Osteoblast (primary cell): Measurements from ENCODE around the gene TFB2M. TPM values are rescaled to one million over a fixed set of nuclear protein-coding genes. Genes with fewer than 3 reads are reported as not detected.
A peak's percentile ranks its signal among the peaks of the same experiment; 100 is the strongest.

Source experiments
- DNase-seq: peaks from one replicate; pipeline ENCODE4 v3.0.0; 2011; ENCODE audit warnings: low spot score, mixed read lengths; ENCODE audit not compliant: insufficient read length; ENCODE audit errors: missing footprints
- H2AFZ ChIP-seq: 2 replicates; pipeline ENCODE4 v1.6.0; 2011; ENCODE audit warnings: mild to moderate bottlenecking, low read length
- H3K27ac ChIP-seq: 2 replicates; pipeline ENCODE4 v1.5.1; 2011; ENCODE audit warnings: mild to moderate bottlenecking, low read depth, low read length, moderate library complexity
- H3K27me3 ChIP-seq: 2 replicates; pipeline ENCODE4 v1.6.0; 2012; ENCODE audit warnings: mild to moderate bottlenecking, control low read depth, inconsistent platforms, low read length, moderate library complexity; ENCODE audit not compliant: insufficient read depth
- H3K36me3 ChIP-seq: 2 replicates; pipeline ENCODE4 v1.5.1; 2011; ENCODE audit warnings: mild to moderate bottlenecking, low read length, control low read depth, moderate library complexity; ENCODE audit not compliant: insufficient read depth
- H3K4me1 ChIP-seq: 2 replicates; pipeline ENCODE4 v1.5.1; 2011; ENCODE audit warnings: mild to moderate bottlenecking, low read length, control low read depth, moderate library complexity; ENCODE audit not compliant: insufficient read depth
- H3K4me2 ChIP-seq: 2 replicates; pipeline ENCODE4 v1.6.0; 2011; ENCODE audit warnings: mild to moderate bottlenecking, low read length; ENCODE audit not compliant: insufficient read depth
- H3K4me3 ChIP-seq: fragments of 200-600 bp; sonication (generic); 3 replicates; pipeline ENCODE4 v1.5.1; 2012; ENCODE audit warnings: mild to moderate bottlenecking, low read length, inconsistent platforms; ENCODE audit not compliant: insufficient read depth
- H3K79me2 ChIP-seq: 2 replicates; pipeline ENCODE4 v1.6.0; 2012; ENCODE audit warnings: mild to moderate bottlenecking, low read length, control low read depth, inconsistent platforms; ENCODE audit not compliant: insufficient read depth
- H3K9me3 ChIP-seq: 2 replicates; pipeline ENCODE4 v1.5.1; 2011; ENCODE audit warnings: low read depth, low read length, control low read depth
- H4K20me1 ChIP-seq: 2 replicates; pipeline ENCODE4 v1.6.0; 2012; ENCODE audit warnings: mild to moderate bottlenecking, low read length, control low read depth; ENCODE audit not compliant: insufficient read depth
- CTCF ChIP-seq: IDR thresholded peaks from 2 replicates; pipeline ENCODE4 v1.5.1; 2011; ENCODE audit warnings: mild to moderate bottlenecking, low read depth, low read length, moderate library complexity; ENCODE audit errors: extremely low read depth
- total RNA-seq: library from RNA; depleted of rRNA; stranded (reverse); fragments of >200 nt; gene quantifications from 2 replicates; pipeline ENCODE4 v1.2.3, GENCODE V29; 2012

The TFB2M gene
- total RNA-seq, 1 donor: 19.5 TPM

- Histone ChIP-seq H3K4me1 (peaks cover 46% of the 10 kb centered on the region), H4K20me1 (no peaks in the 10 kb centered on the region), H3K4me3 (no peak overlapping the region), H3K4me2 (peak overlapping the region; percentile 74), H2AFZ (no peak overlapping the region), H3K36me3 (peaks cover 21% of the 10 kb centered on the region), H3K27me3 (no peaks in the 10 kb centered on the region), H3K9me3 (no peaks in the 10 kb centered on the region), H3K27ac (peak overlapping the region; percentile 89), H3K79me2 (peaks cover 73% of the 10 kb centered on the region)
- no peak for TF ChIP-seq CTCF
- no peak for DNase-seq
These were observed 21.0 kb upstream of the TFB2M start for GRCh38 chr1:246587032-246587431.

GRCh38 chr1:246583448-246584185 is 17.6 kb upstream of the TFB2M start:
- no peaks in the 10 kb centered on the region for H4K20me1 ChIP-seq
- no peak overlapping the region for H3K4me2 ChIP-seq
- H3K4me1 ChIP-seq: peaks cover 40% of the 10 kb centered on the region
- no peak for TF ChIP-seq CTCF
- no peak for DNase-seq
- H3K36me3 ChIP-seq: peaks cover 16% of the 10 kb centered on the region
- H3K79me2 ChIP-seq: peaks cover 77% of the 10 kb centered on the region
- H3K27me3 ChIP-seq: no peaks in the 10 kb centered on the region
- H3K4me3 ChIP-seq: no peak overlapping the region
- H3K27ac ChIP-seq: no peak overlapping the region
- no peak overlapping the region for H2AFZ ChIP-seq
- H3K9me3 ChIP-seq: no peaks in the 10 kb centered on the region

DNA sequence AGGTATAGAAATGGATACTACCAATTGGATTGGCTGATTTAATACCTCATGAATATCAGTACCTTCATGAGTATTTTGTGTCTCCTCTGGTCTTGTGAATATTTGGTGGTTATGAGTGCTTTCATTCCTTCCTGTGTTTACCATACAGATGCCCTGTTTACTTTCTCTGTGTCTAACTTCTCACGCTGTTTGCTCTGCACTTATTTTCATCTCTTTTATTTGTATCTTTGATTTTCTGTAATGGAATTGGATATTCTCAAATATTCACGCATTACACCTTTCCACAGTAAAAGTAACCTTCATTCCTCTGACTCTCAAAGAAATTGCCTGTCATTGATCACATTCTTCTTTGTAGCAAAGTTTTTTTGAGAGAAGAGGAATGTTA is 17.0 kb upstream of the TFB2M start:
- H4K20me1 ChIP-seq: no peaks in the 10 kb centered on the region
- no peak overlapping the region for H3K27ac ChIP-seq
- H3K27me3 ChIP-seq: no peaks in the 10 kb centered on the region
- H3K4me2 ChIP-seq: no peak overlapping the region
- TF ChIP-seq CTCF: no peak
- no peaks in the 10 kb centered on the region for H3K9me3 ChIP-seq
- DNase-seq: no peak
- H3K4me3 ChIP-seq: no peak overlapping the region
- peaks cover 39% of the 10 kb centered on the region for H3K4me1 ChIP-seq
- H3K79me2 ChIP-seq: peaks cover 81% of the 10 kb centered on the region
- H3K36me3 ChIP-seq: peaks cover 16% of the 10 kb centered on the region
- no peak overlapping the region for H2AFZ ChIP-seq

DNA sequence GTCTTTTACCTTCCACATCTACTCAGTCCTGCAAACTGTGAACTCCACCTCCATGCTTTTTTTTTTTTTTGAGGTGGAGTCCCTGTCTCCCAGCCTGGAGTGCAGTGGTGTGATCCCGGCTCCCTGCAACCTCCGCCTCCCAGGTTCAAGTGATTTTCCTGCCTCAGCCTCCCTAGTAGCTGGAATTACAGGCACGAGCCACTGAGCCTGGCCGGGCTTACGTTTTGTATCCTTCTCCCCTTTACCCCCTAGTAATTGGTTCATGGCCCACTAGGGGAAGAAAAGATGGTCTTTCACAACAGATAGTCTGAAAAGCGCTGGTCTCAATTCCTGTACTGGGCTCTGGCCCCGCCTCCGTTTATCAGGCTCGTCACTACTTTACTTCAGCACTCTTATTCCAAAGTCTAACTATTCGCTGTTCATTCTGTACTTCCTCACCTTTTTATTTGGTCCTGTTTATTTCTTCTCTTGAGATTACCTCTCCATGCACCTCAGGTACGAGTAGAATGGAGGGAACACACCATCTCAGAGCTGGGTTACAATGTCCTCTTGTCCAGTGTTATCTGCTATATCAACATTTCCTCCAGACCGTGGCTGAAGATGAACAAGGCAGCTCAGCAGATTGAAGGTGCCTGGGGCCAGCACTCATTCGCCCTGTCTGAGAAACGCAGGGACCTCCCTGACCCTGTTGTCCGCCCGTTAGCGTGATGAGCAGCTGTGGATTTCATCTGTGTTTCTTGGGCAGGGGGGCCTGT is 16.4 kb upstream of the TFB2M start:
- peaks cover 87% of the 10 kb centered on the region for H3K79me2 ChIP-seq
- H3K27ac ChIP-seq: no peak overlapping the region
- H3K36me3 ChIP-seq: peaks cover 16% of the 10 kb centered on the region
- H3K4me2 ChIP-seq: no peak overlapping the region
- TF ChIP-seq CTCF: no peak
- no peak overlapping the region for H3K4me3 ChIP-seq
- peaks cover 39% of the 10 kb centered on the region for H3K4me1 ChIP-seq
- no peaks in the 10 kb centered on the region for H3K27me3 ChIP-seq
- DNase-seq: no peak
- H3K9me3 ChIP-seq: no peaks in the 10 kb centered on the region
- no peak overlapping the region for H2AFZ ChIP-seq
- H4K20me1 ChIP-seq: no peaks in the 10 kb centered on the region
